HL-60 (cell line): Measurements from ENCODE around the gene CDC26.

Experiments used
- GABPA ChIP-seq: IDR thresholded peaks from 2 replicates; pipeline ENCODE4 v1.6.1; 2012; ENCODE audit warnings: low read depth
- POLR2AphosphoS5 ChIP-seq: IDR thresholded peaks from 2 replicates; pipeline ENCODE4 v1.6.1; 2012; ENCODE audit warnings: low read depth
- SPI1 ChIP-seq: IDR thresholded peaks from 2 replicates; pipeline ENCODE4 v1.6.1; 2012; ENCODE audit warnings: low read depth, mild to moderate bottlenecking, borderline replicate concordance
- TF ChIP-seq, protein P1 (sequence below): IDR thresholded peaks from one replicate; pipeline ENCODE4 v1.5.1; 2011; ENCODE audit warnings: low read length, control low read depth, inconsistent platforms; ENCODE audit not compliant: insufficient read depth
- TF ChIP-seq, protein P2 (sequence below): IDR thresholded peaks from 2 replicates; pipeline ENCODE4 v1.6.1; 2012; ENCODE audit warnings: low read depth; ENCODE audit not compliant: insufficient replicate concordance

DNA sequence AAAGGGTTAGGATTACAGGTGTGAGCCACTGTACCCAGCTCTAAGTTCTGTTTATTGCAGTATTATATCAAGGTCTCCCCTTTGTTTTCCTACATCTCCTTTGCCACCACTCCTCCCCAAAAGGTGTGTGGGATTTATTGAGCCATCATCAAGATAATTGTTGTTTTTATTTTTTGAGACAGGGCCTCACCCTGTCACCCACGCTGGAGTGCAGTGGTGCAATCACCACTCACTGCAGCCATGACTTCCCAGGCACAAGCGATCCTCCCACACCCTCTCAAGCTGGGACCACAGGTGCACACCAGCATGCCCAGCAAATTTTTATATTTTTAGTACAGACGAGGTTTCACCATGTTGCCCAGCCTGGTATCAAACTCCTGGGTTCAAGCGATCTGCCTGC lies 29.5 kb downstream of the CDC26 start:
- TF ChIP-seq, protein P1, sequence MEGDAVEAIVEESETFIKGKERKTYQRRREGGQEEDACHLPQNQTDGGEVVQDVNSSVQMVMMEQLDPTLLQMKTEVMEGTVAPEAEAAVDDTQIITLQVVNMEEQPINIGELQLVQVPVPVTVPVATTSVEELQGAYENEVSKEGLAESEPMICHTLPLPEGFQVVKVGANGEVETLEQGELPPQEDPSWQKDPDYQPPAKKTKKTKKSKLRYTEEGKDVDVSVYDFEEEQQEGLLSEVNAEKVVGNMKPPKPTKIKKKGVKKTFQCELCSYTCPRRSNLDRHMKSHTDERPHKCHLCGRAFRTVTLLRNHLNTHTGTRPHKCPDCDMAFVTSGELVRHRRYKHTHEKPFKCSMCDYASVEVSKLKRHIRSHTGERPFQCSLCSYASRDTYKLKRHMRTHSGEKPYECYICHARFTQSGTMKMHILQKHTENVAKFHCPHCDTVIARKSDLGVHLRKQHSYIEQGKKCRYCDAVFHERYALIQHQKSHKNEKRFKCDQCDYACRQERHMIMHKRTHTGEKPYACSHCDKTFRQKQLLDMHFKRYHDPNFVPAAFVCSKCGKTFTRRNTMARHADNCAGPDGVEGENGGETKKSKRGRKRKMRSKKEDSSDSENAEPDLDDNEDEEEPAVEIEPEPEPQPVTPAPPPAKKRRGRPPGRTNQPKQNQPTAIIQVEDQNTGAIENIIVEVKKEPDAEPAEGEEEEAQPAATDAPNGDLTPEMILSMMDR: no peak
- TF ChIP-seq GABPA (no peak), POLR2AphosphoS5 (no peak), SPI1 (no peak)
- TF ChIP-seq, protein P2, sequence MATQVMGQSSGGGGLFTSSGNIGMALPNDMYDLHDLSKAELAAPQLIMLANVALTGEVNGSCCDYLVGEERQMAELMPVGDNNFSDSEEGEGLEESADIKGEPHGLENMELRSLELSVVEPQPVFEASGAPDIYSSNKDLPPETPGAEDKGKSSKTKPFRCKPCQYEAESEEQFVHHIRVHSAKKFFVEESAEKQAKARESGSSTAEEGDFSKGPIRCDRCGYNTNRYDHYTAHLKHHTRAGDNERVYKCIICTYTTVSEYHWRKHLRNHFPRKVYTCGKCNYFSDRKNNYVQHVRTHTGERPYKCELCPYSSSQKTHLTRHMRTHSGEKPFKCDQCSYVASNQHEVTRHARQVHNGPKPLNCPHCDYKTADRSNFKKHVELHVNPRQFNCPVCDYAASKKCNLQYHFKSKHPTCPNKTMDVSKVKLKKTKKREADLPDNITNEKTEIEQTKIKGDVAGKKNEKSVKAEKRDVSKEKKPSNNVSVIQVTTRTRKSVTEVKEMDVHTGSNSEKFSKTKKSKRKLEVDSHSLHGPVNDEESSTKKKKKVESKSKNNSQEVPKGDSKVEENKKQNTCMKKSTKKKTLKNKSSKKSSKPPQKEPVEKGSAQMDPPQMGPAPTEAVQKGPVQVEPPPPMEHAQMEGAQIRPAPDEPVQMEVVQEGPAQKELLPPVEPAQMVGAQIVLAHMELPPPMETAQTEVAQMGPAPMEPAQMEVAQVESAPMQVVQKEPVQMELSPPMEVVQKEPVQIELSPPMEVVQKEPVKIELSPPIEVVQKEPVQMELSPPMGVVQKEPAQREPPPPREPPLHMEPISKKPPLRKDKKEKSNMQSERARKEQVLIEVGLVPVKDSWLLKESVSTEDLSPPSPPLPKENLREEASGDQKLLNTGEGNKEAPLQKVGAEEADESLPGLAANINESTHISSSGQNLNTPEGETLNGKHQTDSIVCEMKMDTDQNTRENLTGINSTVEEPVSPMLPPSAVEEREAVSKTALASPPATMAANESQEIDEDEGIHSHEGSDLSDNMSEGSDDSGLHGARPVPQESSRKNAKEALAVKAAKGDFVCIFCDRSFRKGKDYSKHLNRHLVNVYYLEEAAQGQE: no peak
